AG20443 (cell line): ENCODE data around the gene TIE1.
A peak's percentile ranks its signal among the peaks of the same experiment; 100 is the strongest.
"Not testable (repeated sequence)": the region's sequence is repeated elsewhere in the genome, so short reads cannot be mapped to it uniquely, and the experiment has no call there.

ENCODE experiments used
- DNase-seq: peaks from one replicate; pipeline ENCODE4 v3.0.0; 2012; ENCODE audit warnings: low spot score, mixed read lengths

TIE1 gene

GRCh38 chr1:43363283-43363934 is 62.6 kb downstream of the TIE1 start:
- no peak for DNase-seq

- DNase-seq = no peak
Observed at GRCh38 chr1:43363935-43364525, 63.2 kb downstream of the TIE1 start.

DNA sequence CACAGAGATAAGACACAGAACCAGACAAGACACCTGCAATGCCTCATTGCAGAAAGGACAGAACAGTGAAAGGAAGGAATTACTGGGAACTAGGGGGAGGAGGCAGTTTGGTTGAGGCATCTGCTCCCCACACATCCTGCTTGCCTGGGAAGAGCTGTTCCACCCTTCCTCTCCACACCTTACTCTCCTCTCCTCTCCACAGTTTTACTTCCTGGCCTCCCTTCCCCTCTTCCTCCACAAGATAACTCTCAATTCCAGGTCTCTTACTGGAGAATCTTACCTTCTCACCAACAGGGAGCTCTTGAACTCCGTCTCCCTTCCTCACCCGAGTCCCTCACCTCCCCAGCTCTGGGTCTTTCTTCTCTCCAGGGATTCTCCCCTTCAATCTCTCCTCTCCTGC is 64.9 kb downstream of the TIE1 start:
- no peak for DNase-seq

- DNase-seq = no peak
Observed at GRCh38 chr1:43366179-43366578, 65.4 kb downstream of the TIE1 start.

DNA sequence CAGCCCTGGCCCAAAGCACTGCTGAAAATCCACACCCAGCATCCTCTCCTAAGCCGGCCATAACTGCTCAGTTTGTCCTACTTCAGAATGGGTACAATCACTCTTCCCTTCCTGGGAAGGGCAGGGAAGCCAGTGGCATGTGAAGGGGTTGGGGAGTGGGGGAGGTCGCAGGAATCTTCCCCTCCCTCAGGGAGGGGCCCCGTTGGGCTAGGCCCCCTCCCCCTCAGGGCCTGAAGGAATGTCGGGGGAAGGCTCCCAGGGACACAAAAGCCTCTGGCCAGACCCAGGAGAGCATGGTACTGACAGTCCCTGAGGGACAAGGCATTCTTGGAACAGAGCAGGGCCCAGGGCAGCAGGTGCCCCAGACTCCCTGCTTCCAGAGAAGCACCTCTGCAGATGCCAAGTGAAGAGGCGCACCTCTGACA is 65.8 kb downstream of the TIE1 start:
- DNase-seq = no peak

DNA sequence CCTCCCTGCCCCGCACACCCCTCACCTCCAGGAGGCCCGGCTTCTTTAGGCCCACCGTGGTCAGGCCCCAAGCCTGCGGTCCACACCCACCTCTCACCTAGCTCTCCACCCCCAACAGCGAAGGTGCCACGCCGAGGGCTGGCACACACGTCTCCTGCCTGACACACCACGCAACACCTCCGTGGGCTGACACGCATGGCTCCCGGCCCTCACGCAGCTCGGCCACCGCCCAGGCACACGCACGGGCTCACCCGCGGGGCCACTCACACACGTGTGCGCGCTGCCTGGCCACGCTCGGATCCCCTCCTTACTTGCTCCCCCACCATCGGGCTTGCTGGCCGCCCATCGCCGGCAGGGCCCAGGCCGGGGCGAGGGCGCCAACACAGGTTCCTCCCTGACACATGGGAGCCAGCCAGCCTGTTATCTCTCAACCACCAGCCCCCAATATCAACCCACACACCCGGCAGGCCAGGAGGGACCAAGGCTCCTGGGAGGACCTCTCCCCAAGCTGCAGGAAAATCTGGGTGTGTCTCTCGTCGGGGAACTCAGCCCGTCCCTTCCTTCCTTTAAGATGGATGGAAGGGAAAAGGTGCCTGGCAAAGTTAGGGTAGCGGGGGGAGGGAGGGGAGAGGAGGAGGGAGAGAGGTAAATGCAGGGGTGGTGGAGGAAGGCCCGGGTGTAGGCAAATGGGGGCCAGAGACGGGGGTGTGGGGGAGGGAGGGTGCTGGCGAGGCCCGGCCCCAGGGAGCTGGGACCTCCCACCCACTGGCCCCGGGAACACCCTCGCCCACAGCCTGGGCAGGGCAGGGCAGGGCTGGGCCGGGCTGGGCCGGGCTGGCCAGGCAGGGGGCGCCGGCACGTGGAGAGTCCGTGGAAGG is 66.5 kb downstream of the TIE1 start:
- DNase-seq = peak; percentile 48

- DNase-seq = peak; percentile 98
Observed at GRCh38 chr1:43367904-43368645, 67.3 kb downstream of the TIE1 start, which contains the start of gene ELOVL1. Gene ELOVL1 (minus strand): TSS chr1:43368011. CDS start chr1:43365609, 2,402 bp downstream.

- no peak for DNase-seq
Observed at GRCh38 chr1:43368646-43369020, 67.9 kb downstream of the TIE1 start.

DNA sequence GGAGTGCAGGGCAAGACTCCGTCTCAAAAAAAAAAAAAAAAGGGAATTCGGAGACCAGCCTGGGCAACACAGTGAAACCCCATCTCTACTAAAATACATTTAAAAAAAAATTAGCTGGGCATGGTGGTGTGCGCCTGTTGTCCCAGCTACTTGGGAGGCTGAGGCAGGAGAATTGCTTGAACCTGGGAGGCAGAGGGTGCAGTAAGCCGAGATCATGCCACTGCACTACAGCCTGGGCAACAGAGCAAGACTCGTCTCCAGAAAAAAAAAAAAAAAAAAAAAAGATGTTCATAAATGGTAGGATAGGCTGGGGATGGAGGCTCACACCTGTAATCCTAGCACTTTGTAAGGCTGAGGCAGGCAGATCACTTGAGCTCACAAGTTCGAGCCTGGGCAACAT is 69.0 kb downstream of the TIE1 start:
- DNase-seq = not testable (repeated sequence)

GRCh38 chr1:43370564-43370963 is 69.8 kb downstream of the TIE1 start:
- DNase-seq = no peak

DNA sequence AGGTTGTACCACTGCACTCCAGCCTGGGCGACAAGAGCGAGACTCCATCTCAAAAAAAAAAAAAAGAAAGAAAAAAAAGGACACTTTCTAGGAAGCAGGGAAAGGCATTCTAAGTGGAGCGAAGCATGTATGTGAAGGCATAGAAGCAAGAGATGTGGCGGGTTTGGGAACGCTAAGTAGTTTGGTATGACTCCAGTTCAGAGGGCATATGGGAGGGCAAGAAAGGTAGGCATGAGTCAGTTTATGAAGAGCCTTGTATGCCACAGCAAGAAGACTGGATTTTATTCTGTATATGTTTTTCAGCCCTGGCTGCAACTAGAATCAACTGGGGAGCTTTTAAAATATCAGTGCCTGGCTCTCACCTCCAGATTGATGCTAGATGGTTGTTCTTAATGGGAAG is 71.4 kb downstream of the TIE1 start:
- no peak for DNase-seq
